ENCODE results near the gene SLC30A7.

GRCh38 chr1:100998426-100998825 lies 102.5 kb downstream of the SLC30A7 start:
- no peak for TF ChIP-seq ZFP30 (CRISPR knock-in tag; IDR thresholded peaks at IDR 0.05)
- no peak for TF ChIP-seq OSR1 (CRISPR knock-in tag; IDR thresholded peaks at IDR 0.05)
- TF ChIP-seq, protein P1, sequence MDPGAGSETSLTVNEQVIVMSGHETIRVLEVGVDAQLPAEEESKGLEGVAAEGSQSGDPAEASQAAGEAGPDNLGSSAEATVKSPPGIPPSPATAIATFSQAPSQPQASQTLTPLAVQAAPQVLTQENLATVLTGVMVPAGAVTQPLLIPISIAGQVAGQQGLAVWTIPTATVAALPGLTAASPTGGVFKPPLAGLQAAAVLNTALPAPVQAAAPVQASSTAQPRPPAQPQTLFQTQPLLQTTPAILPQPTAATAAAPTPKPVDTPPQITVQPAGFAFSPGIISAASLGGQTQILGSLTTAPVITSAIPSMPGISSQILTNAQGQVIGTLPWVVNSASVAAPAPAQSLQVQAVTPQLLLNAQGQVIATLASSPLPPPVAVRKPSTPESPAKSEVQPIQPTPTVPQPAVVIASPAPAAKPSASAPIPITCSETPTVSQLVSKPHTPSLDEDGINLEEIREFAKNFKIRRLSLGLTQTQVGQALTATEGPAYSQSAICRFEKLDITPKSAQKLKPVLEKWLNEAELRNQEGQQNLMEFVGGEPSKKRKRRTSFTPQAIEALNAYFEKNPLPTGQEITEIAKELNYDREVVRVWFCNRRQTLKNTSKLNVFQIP (CRISPR knock-in tag; IDR thresholded peaks at IDR 0.05; ENCODE audit: borderline replicate concordance, low read depth) = no peak
- no peak for TF ChIP-seq TOX (CRISPR knock-in tag; IDR thresholded peaks at IDR 0.05; ENCODE audit: borderline replicate concordance)
- TF ChIP-seq BACH2 (CRISPR knock-in tag; IDR thresholded peaks at IDR 0.05; ENCODE audit: borderline replicate concordance) = no peak
- no peak for TF ChIP-seq GLIS3 (CRISPR knock-in tag; IDR thresholded peaks at IDR 0.05)
- TF ChIP-seq CSDC2 (CRISPR knock-in tag; IDR thresholded peaks at IDR 0.05) = no peak
- TF ChIP-seq CREB5 (CRISPR knock-in tag; IDR thresholded peaks at IDR 0.05; ENCODE audit: low read depth) = no peak
